NCI-H510A treated with DMSO at 0.1 percent for 48 hours (cell line): ENCODE data around the gene C9orf43.

Experiments
- DNase-seq: peaks from one replicate; lab custom pipeline; 2025; lab: John Stamatoyannopoulos, UW

C9orf43 gene

GRCh38 chr9:113467183-113467582, 56.6 kb downstream of the C9orf43 start:
- DNase-seq, result no peak

GRCh38 chr9:113468716-113469448, 58.3 kb downstream of the C9orf43 start:
- no peak for DNase-seq

- DNase-seq, result no peak
Observed at GRCh38 chr9:113471143-113471542, 60.6 kb downstream of the C9orf43 start.

GRCh38 chr9:113471566-113471965, 61.0 kb downstream of the C9orf43 start:
- DNase-seq, result no peak

GRCh38 chr9:113472199-113472598, 61.7 kb downstream of the C9orf43 start:
- DNase-seq, result no peak

- no peak for DNase-seq
Observed at GRCh38 chr9:113474360-113475028, 63.9 kb downstream of the C9orf43 start.

GRCh38 chr9:113475031-113475430, 64.5 kb downstream of the C9orf43 start:
- DNase-seq, result no peak

- no peak for DNase-seq
Observed at GRCh38 chr9:113475992-113476391, 65.4 kb downstream of the C9orf43 start.

- no peak for DNase-seq
Observed at GRCh38 chr9:113476511-113476916, 66.0 kb downstream of the C9orf43 start.

GRCh38 chr9:113477058-113477457, 66.5 kb downstream of the C9orf43 start:
- no peak for DNase-seq

GRCh38 chr9:113477661-113478060, 67.1 kb downstream of the C9orf43 start:
- DNase-seq, result no peak

- no peak for DNase-seq
Observed at GRCh38 chr9:113479174-113479621, 68.7 kb downstream of the C9orf43 start.
